CD8-positive, alpha-beta memory T cell (primary cell): Measurements from ENCODE around the gene ERC2. TPM values are rescaled to one million over a fixed set of nuclear protein-coding genes. Genes with fewer than 3 reads are reported as not detected.

Source experiments
- CTCF ChIA-PET: fragments of 350-600 bp; sonication (Branson Sonifier 250); formaldehyde crosslinking; loops from one replicate; lab custom pipeline; 2021; ENCODE audit warnings: antibody characterized with exemption; lab: Charles Lee
- POLR2A ChIA-PET: fragments of 350-600 bp; sonication (Branson Sonifier 250); formaldehyde crosslinking; loops from one replicate; lab custom pipeline; 2021; ENCODE audit warnings: antibody characterized with exemption; lab: Charles Lee
- DNase-seq, 5 donors: peaks; one replicate each; pipeline versions ENCODE4 v3.0.0 to v3.0.0-alpha.2; 2020 to 2022; ENCODE audit warnings: mixed read lengths in 1 of 5
- H3K27ac ChIP-seq: one replicate; pipeline ENCODE4 v1.7.0; 2013; ENCODE audit warnings: low read depth, mild to moderate bottlenecking, low read length, moderate library complexity
- H3K27me3 ChIP-seq: 2 replicates; pipeline ENCODE4 v1.7.0; 2013; ENCODE audit warnings: low read length, mild to moderate bottlenecking; ENCODE audit not compliant: insufficient read depth, poor library complexity, severe bottlenecking
- H3K36me3 ChIP-seq: 2 replicates; pipeline ENCODE4 v1.7.0; 2013; ENCODE audit warnings: mild to moderate bottlenecking, low read length, moderate library complexity; ENCODE audit not compliant: insufficient read depth
- H3K4me1 ChIP-seq: 2 replicates; pipeline ENCODE4 v1.7.0; 2013; ENCODE audit warnings: mild to moderate bottlenecking, low read length, moderate library complexity; ENCODE audit not compliant: insufficient read depth
- H3K4me3 ChIP-seq: 2 replicates; pipeline ENCODE4 v1.7.0; 2013; ENCODE audit warnings: mild to moderate bottlenecking, low read length
- H3K9me3 ChIP-seq: 2 replicates; pipeline ENCODE4 v1.7.0; 2013; ENCODE audit warnings: mild to moderate bottlenecking, low read length
- H3K27ac Mint-ChIP-seq, 8 donors: one replicate each; pipeline ENCODE4 v1.8.0; 2020 to 2021; ENCODE audit warnings: mixed read lengths in 8 of 8, mild to moderate bottlenecking in 6 of 8, inconsistent platforms in 3 of 8, moderate library complexity in 3 of 8
- H3K27me3 Mint-ChIP-seq, 2 donors: one replicate each; pipeline ENCODE4 v1.8.0; 2020 to 2021; ENCODE audit warnings: mixed read lengths in 2 of 2, mild to moderate bottlenecking in 1 of 2, moderate library complexity in 1 of 2
- H3K36me3 Mint-ChIP-seq, 3 donors: one replicate each; pipeline ENCODE4 v1.8.0; 2020 to 2021; ENCODE audit warnings: mixed read lengths in 3 of 3, inconsistent platforms in 1 of 3, mild to moderate bottlenecking in 1 of 3
- H3K4me1 Mint-ChIP-seq, 3 donors: one replicate each; pipeline ENCODE4 v1.8.0; 2020 to 2021; ENCODE audit warnings: mixed read lengths in 3 of 3, inconsistent platforms in 1 of 3, mild to moderate bottlenecking in 1 of 3
- H3K4me3 Mint-ChIP-seq, 7 donors: one replicate each; pipeline ENCODE4 v1.8.0; 2020 to 2021; ENCODE audit warnings: mixed read lengths in 7 of 7, mild to moderate bottlenecking in 6 of 7, moderate library complexity in 4 of 7, inconsistent platforms in 2 of 7
- H3K9me3 Mint-ChIP-seq, 5 donors: one replicate each; pipeline ENCODE4 v1.8.0; 2020 to 2022; ENCODE audit warnings: mixed read lengths in 5 of 5, mild to moderate bottlenecking in 3 of 5, moderate library complexity in 2 of 5, inconsistent platforms in 1 of 5
- polyA plus RNA-seq: library from polyadenylated mRNA; unstranded; fragments of 300-500 nt; fragmentation: Illumina TruSeq; gene quantifications from one replicate; pipeline ENCODE4 v1.2.3, GENCODE V29; 2021
- total RNA-seq, 2 experiments: library from RNA; stranded (reverse); gene quantifications; one replicate each; pipeline ENCODE4 v1.2.3, GENCODE V29; 2021

The ERC2 gene
- total and polyA plus RNA-seq, 3 experiments from 2014 or later: not detected

DNA sequence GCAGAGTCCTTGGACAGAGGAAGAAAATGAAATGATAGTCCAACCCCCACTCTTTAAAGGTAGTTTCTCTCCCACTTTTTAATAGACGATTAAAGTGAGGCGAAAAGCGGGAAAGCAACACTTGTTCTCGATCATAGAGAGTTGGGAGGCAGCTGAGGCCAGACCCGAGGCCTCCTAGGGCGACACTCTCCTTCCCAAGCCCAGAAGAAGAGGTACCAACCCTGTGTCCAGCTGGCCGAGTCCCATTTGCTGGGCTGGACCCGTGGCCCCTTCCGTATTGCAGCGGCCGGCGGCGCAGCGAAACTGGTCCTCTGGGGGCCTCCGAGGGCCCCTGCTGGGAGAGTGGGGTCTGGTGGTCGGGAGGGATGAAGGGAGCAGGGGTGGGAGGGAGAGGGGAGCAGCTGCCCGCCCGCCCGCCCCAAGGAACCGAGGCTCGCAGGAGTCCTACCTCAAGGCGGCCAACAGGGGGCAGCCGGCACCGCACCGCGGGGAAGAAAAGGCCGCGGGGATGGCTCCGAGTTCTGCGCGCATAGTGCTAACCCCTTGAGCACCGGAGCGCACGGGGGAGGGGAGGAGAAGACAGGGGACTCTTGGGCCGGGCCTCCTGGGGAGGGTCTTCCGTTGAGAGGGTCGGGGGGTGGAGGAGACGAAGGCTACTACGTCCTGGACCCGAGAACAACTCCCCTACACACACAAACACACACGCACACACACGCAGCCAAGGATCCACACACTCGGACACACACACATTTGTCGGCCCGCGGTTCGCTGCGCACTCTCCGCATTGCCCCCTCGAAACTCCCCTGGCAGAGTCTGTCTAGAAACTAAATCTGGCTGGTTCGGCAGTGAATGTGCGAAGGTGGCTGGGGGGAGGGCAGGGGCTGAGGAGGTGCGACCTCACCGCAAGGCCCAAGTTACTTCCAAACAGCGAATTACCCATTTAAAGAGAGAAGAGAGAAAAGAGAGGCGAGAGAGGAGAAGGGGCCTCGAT lies 983.2 kb downstream of the ERC2 start:
- H3K27ac ChIP-seq: no peak overlapping the region
- no peak overlapping the region for H3K27ac Mint-ChIP-seq
- no peaks in the 10 kb centered on the region for H3K36me3 ChIP-seq
- peak overlapping the region in 1 of 7 donors; percentile 4 for H3K4me3 Mint-ChIP-seq
- CTCF ChIA-PET: no interaction called here
- no peak for DNase-seq
- H3K4me1 ChIP-seq: no peaks in the 10 kb centered on the region
- peaks cover 1% of the 10 kb centered on the region for H3K27me3 ChIP-seq
- peaks cover 0 to 5% (median 0%) of the 10 kb centered on the region in 3 donors for H3K36me3 Mint-ChIP-seq
- peaks cover 0 to 18% (median 8%) of the 10 kb centered on the region in 5 donors for H3K9me3 Mint-ChIP-seq
- peaks cover 4 to 22% (median 11%) of the 10 kb centered on the region in 3 donors for H3K4me1 Mint-ChIP-seq
- peaks cover 56 to 76% of the 10 kb centered on the region in 2 donors for H3K27me3 Mint-ChIP-seq
- no peaks in the 10 kb centered on the region for H3K9me3 ChIP-seq
- POLR2A ChIA-PET: no interaction called here
- no peak overlapping the region for H3K4me3 ChIP-seq

DNA sequence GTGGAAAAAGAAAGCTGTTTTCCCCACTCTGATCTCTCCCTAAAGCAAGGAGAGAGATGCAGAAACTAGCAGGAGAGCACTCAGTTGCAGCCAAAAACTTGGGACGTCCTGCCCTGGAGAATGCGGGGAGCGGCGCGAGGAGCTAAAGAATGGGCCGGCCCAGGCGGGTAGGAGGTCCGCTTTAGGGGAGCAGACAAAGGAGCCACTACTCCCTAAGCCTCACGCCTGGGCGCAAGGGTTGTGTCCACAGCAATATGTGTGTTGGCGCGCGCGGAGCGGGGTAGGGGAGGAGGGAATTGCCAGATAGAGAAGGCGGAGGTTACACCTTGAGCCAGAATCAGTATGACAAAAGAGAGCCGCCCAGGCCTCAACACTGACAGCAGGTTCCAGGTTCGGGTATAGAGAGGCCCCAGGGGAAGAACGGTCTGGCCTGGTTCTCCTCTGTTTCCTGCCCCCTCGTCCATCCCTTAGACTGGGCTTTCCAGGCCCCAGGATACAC lies 984.0 kb downstream of the ERC2 start:
- no peak overlapping the region for H3K4me3 Mint-ChIP-seq
- Histone ChIP-seq H3K4me3 (no peak overlapping the region), H3K36me3 (no peaks in the 10 kb centered on the region), H3K27ac (no peak overlapping the region), H3K4me1 (no peaks in the 10 kb centered on the region), H3K27me3 (peaks cover 4% of the 10 kb centered on the region), H3K9me3 (no peaks in the 10 kb centered on the region)
- CTCF ChIA-PET: no interaction called here
- no peak overlapping the region for H3K27ac Mint-ChIP-seq
- peaks cover 4 to 20% (median 11%) of the 10 kb centered on the region in 3 donors for H3K4me1 Mint-ChIP-seq
- no peak for DNase-seq
- H3K27me3 Mint-ChIP-seq: peaks cover 58 to 77% of the 10 kb centered on the region in 2 donors
- peaks cover 0 to 5% (median 0%) of the 10 kb centered on the region in 3 donors for H3K36me3 Mint-ChIP-seq
- peaks cover 0 to 21% (median 8%) of the 10 kb centered on the region in 5 donors for H3K9me3 Mint-ChIP-seq
- POLR2A ChIA-PET: no interaction called here

- no peaks in the 10 kb centered on the region for H3K9me3 ChIP-seq
- CTCF ChIA-PET: no interaction called here
- no peak overlapping the region for H3K27ac ChIP-seq
- peaks cover 0 to 5% (median 0%) of the 10 kb centered on the region in 3 donors for H3K36me3 Mint-ChIP-seq
- H3K27ac Mint-ChIP-seq: no peak overlapping the region
- no peaks in the 10 kb centered on the region for H3K36me3 ChIP-seq
- POLR2A ChIA-PET: no interaction called here
- H3K9me3 Mint-ChIP-seq: peaks cover 0 to 21% (median 8%) of the 10 kb centered on the region in 5 donors
- peaks cover 4% of the 10 kb centered on the region for H3K27me3 ChIP-seq
- no peaks in the 10 kb centered on the region for H3K4me1 ChIP-seq
- no peak overlapping the region for H3K4me3 Mint-ChIP-seq
- H3K4me3 ChIP-seq: no peak overlapping the region
- H3K27me3 Mint-ChIP-seq: peaks cover 55 to 72% of the 10 kb centered on the region in 2 donors
- peaks cover 4 to 16% (median 11%) of the 10 kb centered on the region in 3 donors for H3K4me1 Mint-ChIP-seq
- no peak for DNase-seq
These were observed 984.8 kb downstream of the ERC2 start for GRCh38 chr3:55483196-55484095.

DNA sequence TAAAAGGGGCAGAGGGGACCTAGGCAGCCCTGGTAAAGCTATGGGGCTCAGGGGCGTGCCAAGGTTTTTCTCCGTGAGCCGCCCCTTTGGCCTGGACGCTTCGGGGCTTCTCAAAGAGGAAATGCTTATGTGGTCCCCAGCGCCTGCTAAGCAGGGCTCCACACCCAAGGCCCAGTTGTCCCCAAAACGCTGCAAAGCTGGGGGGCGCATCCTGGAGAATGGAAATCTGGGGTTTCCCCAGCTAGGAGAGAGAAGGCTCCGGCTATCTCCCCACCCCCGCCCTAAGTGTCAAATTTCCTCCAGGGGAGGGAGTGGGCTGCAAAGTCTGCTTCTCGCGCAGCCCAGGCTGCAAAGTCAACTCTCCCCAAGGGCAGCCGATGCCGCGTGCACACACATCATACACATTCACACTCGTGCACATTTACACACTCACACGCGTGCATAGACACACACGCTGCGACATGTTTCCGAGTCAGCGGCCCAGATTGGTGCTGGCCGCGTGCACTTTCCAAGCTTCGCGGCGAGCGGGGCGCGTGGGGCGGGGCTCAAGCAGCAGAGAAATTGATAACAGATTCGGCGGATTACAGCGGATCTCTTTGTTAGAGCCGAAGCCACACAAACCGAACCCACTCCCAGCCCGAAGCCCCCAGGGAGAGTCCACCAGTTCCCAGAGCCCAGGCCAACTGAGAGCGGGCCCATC lies 985.6 kb downstream of the ERC2 start:
- CTCF ChIA-PET: no interaction called here
- H3K9me3 Mint-ChIP-seq: peaks cover 0 to 21% (median 8%) of the 10 kb centered on the region in 5 donors
- no peak overlapping the region for H3K27ac Mint-ChIP-seq
- peaks cover 52 to 69% of the 10 kb centered on the region in 2 donors for H3K27me3 Mint-ChIP-seq
- H3K4me3 Mint-ChIP-seq: no peak overlapping the region
- DNase-seq: no peak
- Histone ChIP-seq H3K27ac (no peak overlapping the region), H3K4me3 (no peak overlapping the region), H3K36me3 (no peaks in the 10 kb centered on the region), H3K9me3 (no peaks in the 10 kb centered on the region), H3K4me1 (no peaks in the 10 kb centered on the region), H3K27me3 (peaks cover 4% of the 10 kb centered on the region)
- POLR2A ChIA-PET: no interaction called here
- peaks cover 4 to 14% (median 11%) of the 10 kb centered on the region in 3 donors for H3K4me1 Mint-ChIP-seq
- peaks cover 0 to 5% (median 0%) of the 10 kb centered on the region in 3 donors for H3K36me3 Mint-ChIP-seq

- Mint-ChIP-seq H3K27ac (no peak overlapping the region), H3K27me3 (peaks cover 50 to 63% of the 10 kb centered on the region in 2 donors), H3K9me3 (peaks cover 0 to 21% (median 8%) of the 10 kb centered on the region in 5 donors), H3K36me3 (peaks cover 0 to 5% (median 0%) of the 10 kb centered on the region in 3 donors), H3K4me3 (no peak overlapping the region), H3K4me1 (peaks cover 4 to 11% (median 10%) of the 10 kb centered on the region in 3 donors)
- Histone ChIP-seq H3K36me3 (no peaks in the 10 kb centered on the region), H3K9me3 (no peaks in the 10 kb centered on the region), H3K27ac (no peak overlapping the region), H3K27me3 (peaks cover 4% of the 10 kb centered on the region), H3K4me3 (no peak overlapping the region), H3K4me1 (no peaks in the 10 kb centered on the region)
- ChIA-PET CTCF (no interaction called here), POLR2A (no interaction called here)
- no peak for DNase-seq
These were observed 986.3 kb downstream of the ERC2 start for GRCh38 chr3:55481744-55482495.

DNA sequence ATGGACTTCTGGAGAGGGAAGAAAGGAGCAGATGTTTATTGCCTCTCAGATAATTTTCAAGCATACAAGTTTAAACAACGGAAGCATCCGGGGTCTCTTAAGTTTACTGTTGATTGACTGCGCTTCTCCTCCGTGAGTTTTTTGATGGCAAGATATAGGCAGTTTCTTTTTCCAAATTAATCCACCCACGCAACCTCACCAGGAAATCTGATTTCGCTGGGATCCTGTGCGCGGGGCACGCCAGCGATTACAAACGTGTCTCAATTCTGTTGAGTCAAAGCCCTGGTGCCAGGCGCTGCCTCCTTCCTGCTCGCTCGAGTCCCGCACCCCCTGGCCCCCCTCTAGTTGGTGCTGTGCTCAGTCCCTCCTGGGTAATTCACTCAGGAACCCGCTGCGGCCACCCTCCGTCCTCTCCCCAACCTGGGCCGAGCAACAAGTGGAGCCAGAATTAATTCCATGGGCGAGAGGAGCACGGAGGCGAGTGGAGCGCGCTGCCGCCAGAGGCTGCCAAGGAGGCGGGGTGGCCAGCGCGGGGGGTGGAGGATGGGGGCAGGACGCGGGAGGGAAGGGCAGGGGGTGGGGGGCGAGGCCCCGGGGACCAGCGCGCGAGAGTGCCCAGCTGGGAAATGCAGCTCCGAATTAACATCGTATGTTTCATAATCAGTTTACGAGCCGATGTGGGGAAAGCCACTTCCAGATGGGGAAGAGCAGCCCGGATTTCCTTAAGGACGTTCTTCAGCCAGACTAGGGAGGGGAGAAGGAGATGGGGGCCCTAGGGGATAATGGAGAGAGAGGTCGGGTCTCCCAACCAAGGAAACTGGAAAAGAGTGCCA lies 987.1 kb downstream of the ERC2 start:
- no peak overlapping the region for H3K27ac ChIP-seq
- no peak for DNase-seq
- Mint-ChIP-seq H3K27me3 (peaks cover 45 to 56% of the 10 kb centered on the region in 2 donors), H3K4me3 (no peak overlapping the region), H3K36me3 (peaks cover 0 to 5% (median 0%) of the 10 kb centered on the region in 3 donors), H3K4me1 (peaks cover 0 to 6% (median 5%) of the 10 kb centered on the region in 3 donors), H3K9me3 (peaks cover 0 to 21% (median 8%) of the 10 kb centered on the region in 5 donors), H3K27ac (no peak overlapping the region)
- peaks cover 4% of the 10 kb centered on the region for H3K27me3 ChIP-seq
- POLR2A ChIA-PET: no interaction called here
- H3K36me3 ChIP-seq: no peaks in the 10 kb centered on the region
- H3K4me3 ChIP-seq: no peak overlapping the region
- CTCF ChIA-PET: no interaction called here
- no peaks in the 10 kb centered on the region for H3K4me1 ChIP-seq
- no peaks in the 10 kb centered on the region for H3K9me3 ChIP-seq
